Ramos (cell line): ENCODE results near the gene MYO7B.

Experiments
- in situ Hi-C: fragments of 300-500 bp; cut with MboI; formaldehyde crosslinking; loops from one replicate; pipeline ENCODE4 v1.14.3; 2022; ENCODE audit warnings: low sequenced_read_pairs; ENCODE audit not compliant: unreplicated experiment

The MYO7B gene

GRCh38 chr2:127584047-127584446 is 48.6 kb downstream of the MYO7B start:
- in situ Hi-C loops = loop anchor here (5.0 kb wide), 1 partner anchor 68 kb away; no protein-coding TSS in a partner anchor

GRCh38 chr2:127584516-127585033 is 49.1 kb downstream of the MYO7B start:
- in situ Hi-C loops = loop anchor here (5.0 kb wide), 1 partner anchor 68 kb away; no protein-coding TSS in a partner anchor

- in situ Hi-C loops = no loop called here
Measured at GRCh38 chr2:127585270-127585807, 49.9 kb downstream of the MYO7B start.

- in situ Hi-C loops = no loop called here
Measured at GRCh38 chr2:127586136-127586535, 50.7 kb downstream of the MYO7B start.

GRCh38 chr2:127586746-127587295 is 51.3 kb downstream of the MYO7B start:
- in situ Hi-C loops = no loop called here

- in situ Hi-C loops = no loop called here
Measured at GRCh38 chr2:127588241-127588640, 52.8 kb downstream of the MYO7B start.

GRCh38 chr2:127589358-127589757 is 53.9 kb downstream of the MYO7B start:
- in situ Hi-C loops = no loop called here

GRCh38 chr2:127589841-127590240 is 54.4 kb downstream of the MYO7B start:
- in situ Hi-C loops = no loop called here

GRCh38 chr2:127590386-127591190 is 55.1 kb downstream of the MYO7B start:
- in situ Hi-C loops = no loop called here

- in situ Hi-C loops = no loop called here
Measured at GRCh38 chr2:127591221-127591923, 55.9 kb downstream of the MYO7B start.

GRCh38 chr2:127592761-127593227 is 57.3 kb downstream of the MYO7B start:
- in situ Hi-C loops = no loop called here

GRCh38 chr2:127593228-127594115 is 58.0 kb downstream of the MYO7B start:
- in situ Hi-C loops = no loop called here

GRCh38 chr2:127594116-127594591 is 58.7 kb downstream of the MYO7B start:
- in situ Hi-C loops = no loop called here

GRCh38 chr2:127596311-127597045 is 61.0 kb downstream of the MYO7B start:
- in situ Hi-C loops = no loop called here

- in situ Hi-C loops = no loop called here
Measured at GRCh38 chr2:127597046-127597983, 61.8 kb downstream of the MYO7B start.

- in situ Hi-C loops = no loop called here
Measured at GRCh38 chr2:127597984-127598380, 62.5 kb downstream of the MYO7B start.

- in situ Hi-C loops = no loop called here
Measured at GRCh38 chr2:127598711-127599110, 63.2 kb downstream of the MYO7B start.

GRCh38 chr2:127599211-127599610 is 63.7 kb downstream of the MYO7B start:
- in situ Hi-C loops = no loop called here
